IPS DF 6.9 (cell line): ENCODE results near the gene CUL1.

ENCODE experiments used
- DNase-seq: peaks from one replicate; pipeline ENCODE4 v3.0.0-alpha.2; 2013; ENCODE audit warnings: low read depth, low spot score
- H3K27ac ChIP-seq: one replicate; pipeline ENCODE4 v1.5.1; 2013; ENCODE audit warnings: low read length, control low read depth
- H3K27me3 ChIP-seq: 2 replicates; pipeline ENCODE4 v1.6.1; 2013; ENCODE audit warnings: mild to moderate bottlenecking, low read length; ENCODE audit not compliant: control insufficient read depth, insufficient read depth
- H3K36me3 ChIP-seq: 2 replicates; pipeline ENCODE4 v1.6.1; 2013; ENCODE audit warnings: low read length; ENCODE audit not compliant: control insufficient read depth, insufficient read depth
- H3K4me1 ChIP-seq: 2 replicates; pipeline ENCODE4 v1.6.1; 2013; ENCODE audit warnings: low read length; ENCODE audit not compliant: control insufficient read depth, insufficient read depth
- H3K4me3 ChIP-seq: 2 replicates; pipeline ENCODE4 v1.5.1; 2013; ENCODE audit warnings: mild to moderate bottlenecking, low read length
- H3K9me3 ChIP-seq: 2 replicates; pipeline ENCODE4 v1.6.1; 2013; ENCODE audit warnings: low read length, inconsistent platforms; ENCODE audit not compliant: control insufficient read depth, insufficient read depth
- WGBS: extraction: QIAGEN DNeasy Blood & Tissue Kit; methylation state at CpG from one replicate; pipeline ENCODE4 v1.1.7; 2013; ENCODE audit warnings: mixed read lengths, missing lambda C conversion rate; ENCODE audit not compliant: insufficient read length, insufficient coverage; 5-methylcytosine and 5-hydroxymethylcytosine counted together

CUL1 gene

GRCh38 chr7:148672041-148672440 is 26.7 kb upstream of the CUL1 start:
- Histone ChIP-seq H3K4me3 (no peak overlapping the region), H3K27ac (no peak overlapping the region), H3K36me3 (no peaks in the 10 kb centered on the region), H3K4me1 (no peaks in the 10 kb centered on the region), H3K9me3 (peaks cover 3% of the 10 kb centered on the region), H3K27me3 (no peaks in the 10 kb centered on the region)
- no CpG with 5 or more reads among the region's 2 CpGs for WGBS
- DNase-seq, result no peak

- Histone ChIP-seq H3K4me3 (no peak overlapping the region), H3K27me3 (no peaks in the 10 kb centered on the region), H3K36me3 (no peaks in the 10 kb centered on the region), H3K9me3 (peaks cover 3% of the 10 kb centered on the region), H3K4me1 (no peaks in the 10 kb centered on the region), H3K27ac (no peak overlapping the region)
- WGBS, result no CpG with 5 or more reads among the region's 5 CpGs
- DNase-seq, result no peak
These were observed 24.0 kb upstream of the CUL1 start for GRCh38 chr7:148674689-148675088.

- no peaks in the 10 kb centered on the region for H3K27me3 ChIP-seq
- H3K4me1 ChIP-seq, result no peaks in the 10 kb centered on the region
- WGBS, result no CpG with 5 or more reads among the region's 3 CpGs
- peaks cover 3% of the 10 kb centered on the region for H3K9me3 ChIP-seq
- H3K4me3 ChIP-seq, result no peak overlapping the region
- no peaks in the 10 kb centered on the region for H3K36me3 ChIP-seq
- DNase-seq, result no peak
- H3K27ac ChIP-seq, result no peak overlapping the region
These were observed 22.4 kb upstream of the CUL1 start for GRCh38 chr7:148676291-148676690.

DNA sequence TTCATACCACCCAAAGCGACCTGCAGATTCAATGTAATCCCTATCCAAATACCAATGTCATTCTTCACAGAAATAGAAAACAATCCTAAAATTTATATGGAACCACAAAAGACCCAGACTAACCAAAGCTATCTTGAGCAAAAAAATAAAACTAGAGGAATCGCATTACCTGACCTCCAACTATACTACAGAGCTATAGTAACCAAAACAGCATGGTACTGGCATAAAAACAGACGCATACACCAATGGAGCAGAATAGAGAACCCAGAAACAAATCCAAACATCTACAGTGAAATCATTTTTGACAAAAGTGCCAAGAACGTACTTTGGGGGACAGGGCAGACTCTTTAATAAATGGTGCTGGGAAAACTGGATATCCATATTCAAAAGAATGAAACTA is 16.9 kb upstream of the CUL1 start:
- H3K9me3 ChIP-seq, result no peaks in the 10 kb centered on the region
- no peaks in the 10 kb centered on the region for H3K27me3 ChIP-seq
- no peak for DNase-seq
- no peak overlapping the region for H3K27ac ChIP-seq
- H3K36me3 ChIP-seq, result no peaks in the 10 kb centered on the region
- no peak overlapping the region for H3K4me3 ChIP-seq
- WGBS, result no CpG with 5 or more reads among the region's 4 CpGs
- H3K4me1 ChIP-seq, result no peaks in the 10 kb centered on the region

- Histone ChIP-seq H3K4me1 (no peaks in the 10 kb centered on the region), H3K27me3 (no peaks in the 10 kb centered on the region), H3K9me3 (no peaks in the 10 kb centered on the region), H3K27ac (no peak overlapping the region), H3K36me3 (no peaks in the 10 kb centered on the region), H3K4me3 (no peak overlapping the region)
- no CpG with 5 or more reads among the region's 13 CpGs for WGBS
- DNase-seq, result no peak
These were observed 14.3 kb upstream of the CUL1 start for GRCh38 chr7:148684289-148684830.

GRCh38 chr7:148686312-148686937 is 12.3 kb upstream of the CUL1 start:
- Histone ChIP-seq H3K9me3 (no peaks in the 10 kb centered on the region), H3K27me3 (no peaks in the 10 kb centered on the region), H3K36me3 (no peaks in the 10 kb centered on the region), H3K4me1 (no peaks in the 10 kb centered on the region), H3K4me3 (no peak overlapping the region), H3K27ac (no peak overlapping the region)
- WGBS, result no CpG with 5 or more reads among the region's 6 CpGs
- DNase-seq, result no peak

GRCh38 chr7:148687555-148687954 is 11.1 kb upstream of the CUL1 start:
- Histone ChIP-seq H3K4me1 (no peaks in the 10 kb centered on the region), H3K36me3 (no peaks in the 10 kb centered on the region), H3K27me3 (no peaks in the 10 kb centered on the region), H3K9me3 (no peaks in the 10 kb centered on the region), H3K4me3 (no peak overlapping the region), H3K27ac (no peak overlapping the region)
- WGBS, result no CpG with 5 or more reads among the region's 2 CpGs
- DNase-seq, result no peak

DNA sequence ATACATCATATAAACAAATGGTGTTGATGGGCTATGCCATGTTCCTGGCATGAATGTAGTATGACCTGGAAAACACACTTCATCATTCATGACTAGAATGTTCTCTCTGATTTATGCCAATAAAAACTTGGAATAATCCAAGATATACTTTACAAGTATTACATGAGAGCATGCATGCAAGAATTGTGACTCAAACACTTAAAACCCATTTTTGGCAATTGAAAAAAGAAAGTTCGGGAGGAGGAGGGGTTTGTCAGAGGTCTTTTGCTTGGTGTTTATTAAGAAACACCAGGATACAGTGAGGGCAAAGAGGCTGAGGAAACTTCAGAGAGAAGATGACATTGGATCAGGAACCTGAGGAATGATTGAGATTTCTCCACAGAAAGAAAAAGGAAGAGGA is 10.2 kb upstream of the CUL1 start:
- Histone ChIP-seq H3K36me3 (no peaks in the 10 kb centered on the region), H3K27ac (no peak overlapping the region), H3K4me1 (no peaks in the 10 kb centered on the region), H3K9me3 (no peaks in the 10 kb centered on the region), H3K4me3 (no peak overlapping the region), H3K27me3 (no peaks in the 10 kb centered on the region)
- no peak for DNase-seq
- WGBS, result no CpG with 5 or more reads among the region's 1 CpG

DNA sequence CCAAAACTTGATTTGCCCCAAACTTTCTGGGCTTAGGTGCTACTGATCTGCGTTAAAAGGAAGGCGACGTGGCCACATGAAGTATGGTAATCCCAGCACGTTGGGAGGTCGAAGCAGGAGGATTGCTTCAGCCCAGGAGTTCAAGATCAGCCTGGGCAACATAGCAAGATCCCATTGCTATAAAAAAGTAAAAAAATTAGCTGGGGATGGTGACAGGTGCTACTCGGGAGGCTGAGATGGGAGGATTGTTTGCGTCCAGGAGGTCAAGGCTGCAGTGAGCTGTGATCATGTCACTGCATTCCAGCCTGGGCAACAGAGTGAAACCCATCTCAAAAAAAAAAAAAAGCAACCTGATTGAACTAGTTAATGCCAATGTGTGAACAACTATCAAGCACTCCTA is 5.1 kb upstream of the CUL1 start:
- no CpG with 5 or more reads among the region's 7 CpGs for WGBS
- H3K27ac ChIP-seq, result no peak overlapping the region
- DNase-seq, result no peak
- H3K9me3 ChIP-seq, result no peaks in the 10 kb centered on the region
- H3K36me3 ChIP-seq, result no peaks in the 10 kb centered on the region
- peaks cover 4% of the 10 kb centered on the region; the same call in 1 of the 2 replicates for H3K4me1 ChIP-seq
- H3K4me3 ChIP-seq, result no peak overlapping the region
- H3K27me3 ChIP-seq, result no peaks in the 10 kb centered on the region

DNA sequence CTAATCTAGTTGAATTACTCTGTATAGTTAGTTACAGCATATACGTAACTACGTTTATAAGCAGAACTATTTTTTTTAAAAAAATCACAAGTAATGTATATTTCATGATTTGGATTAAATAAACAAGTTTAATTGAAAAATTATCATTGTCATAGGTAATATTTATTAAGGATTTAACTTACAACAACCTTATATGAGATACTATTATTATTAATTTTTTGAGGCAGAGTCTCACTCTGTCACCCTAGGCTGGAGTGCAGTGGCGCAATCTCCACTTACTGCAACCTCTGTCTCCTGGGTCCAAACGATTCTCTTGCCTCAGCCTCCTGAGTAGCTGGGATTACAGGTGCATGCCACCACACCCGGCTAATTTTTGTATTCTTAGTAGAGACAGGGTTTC is 4.1 kb upstream of the CUL1 start:
- no peak for DNase-seq
- H3K36me3 ChIP-seq, result no peaks in the 10 kb centered on the region
- H3K4me3 ChIP-seq, result no peak overlapping the region
- H3K27ac ChIP-seq, result no peak overlapping the region
- no peaks in the 10 kb centered on the region for H3K27me3 ChIP-seq
- no CpG with 5 or more reads among the region's 5 CpGs for WGBS
- peaks cover 4% of the 10 kb centered on the region; the same call in 1 of the 2 replicates for H3K4me1 ChIP-seq
- no peaks in the 10 kb centered on the region for H3K9me3 ChIP-seq

GRCh38 chr7:148695953-148696352 is 2.8 kb upstream of the CUL1 start:
- no peaks in the 10 kb centered on the region for H3K36me3 ChIP-seq
- no peaks in the 10 kb centered on the region for H3K27me3 ChIP-seq
- H3K27ac ChIP-seq, result no peak overlapping the region
- no peaks in the 10 kb centered on the region for H3K9me3 ChIP-seq
- peaks cover 4% of the 10 kb centered on the region; the same call in 1 of the 2 replicates for H3K4me1 ChIP-seq
- H3K4me3 ChIP-seq, result no peak overlapping the region
- WGBS, result no CpG with 5 or more reads among the region's 3 CpGs
- DNase-seq, result no peak
